Brain microvascular endothelial cell (primary cell): ENCODE measurements around the gene ATAD2B.

ENCODE experiments used
- DNase-seq: peaks from one replicate; pipeline ENCODE4 v3.0.0-alpha.2; 2020
- H3K27ac ChIP-seq: fragments of 250-450 bp; sonication (Bioruptor Pico); 2 replicates; pipeline ENCODE4 v1.5.1; 2020; ENCODE audit warnings: mild to moderate bottlenecking, moderate library complexity
- H3K27me3 ChIP-seq: fragments of 250-450 bp; sonication (Bioruptor Pico); replicated peaks from 2 replicates; pipeline ENCODE4 v1.5.1; 2020; ENCODE audit warnings: mild to moderate bottlenecking
- H3K36me3 ChIP-seq: fragments of 250-450 bp; sonication (Bioruptor Pico); replicated peaks from 2 replicates; pipeline ENCODE4 v1.5.1; 2020; ENCODE audit warnings: mild to moderate bottlenecking
- H3K4me3 ChIP-seq: 2 replicates; pipeline ENCODE4 v1.5.1; 2011; ENCODE audit warnings: low read depth, mild to moderate bottlenecking, control low read depth, low read length, moderate library complexity
- CTCF ChIP-seq: IDR thresholded peaks from 2 replicates; pipeline ENCODE4 v1.5.1; 2011; ENCODE audit warnings: low read depth, mild to moderate bottlenecking, moderate library complexity, low read length, control low read depth, inconsistent platforms; ENCODE audit errors: missing control alignments
- in situ Hi-C: cut with HindIII; loops from 2 replicates; pipeline ENCODE4 v1.10.0; 2017; ENCODE audit warnings: low sequenced_read_pairs, low pct_ligation_motif_present

Gene ATAD2B

GRCh38 chr2:23705771-23706612, 220.9 kb downstream of the ATAD2B start:
- no peak for TF ChIP-seq CTCF
- Histone ChIP-seq H3K27ac (no peak overlapping the region), H3K4me3 (no peak overlapping the region), H3K36me3 (no peaks in the 10 kb centered on the region), H3K27me3 (no peaks in the 10 kb centered on the region)
- in situ Hi-C loops: no loop called here
- DNase-seq: no peak

- Histone ChIP-seq H3K27me3 (no peaks in the 10 kb centered on the region), H3K4me3 (no peak overlapping the region), H3K36me3 (no peaks in the 10 kb centered on the region), H3K27ac (no peak overlapping the region)
- no peak for TF ChIP-seq CTCF
- DNase-seq: no peak
- in situ Hi-C loops: no loop called here
These were observed 223.1 kb downstream of the ATAD2B start for GRCh38 chr2:23703583-23704385.

DNA sequence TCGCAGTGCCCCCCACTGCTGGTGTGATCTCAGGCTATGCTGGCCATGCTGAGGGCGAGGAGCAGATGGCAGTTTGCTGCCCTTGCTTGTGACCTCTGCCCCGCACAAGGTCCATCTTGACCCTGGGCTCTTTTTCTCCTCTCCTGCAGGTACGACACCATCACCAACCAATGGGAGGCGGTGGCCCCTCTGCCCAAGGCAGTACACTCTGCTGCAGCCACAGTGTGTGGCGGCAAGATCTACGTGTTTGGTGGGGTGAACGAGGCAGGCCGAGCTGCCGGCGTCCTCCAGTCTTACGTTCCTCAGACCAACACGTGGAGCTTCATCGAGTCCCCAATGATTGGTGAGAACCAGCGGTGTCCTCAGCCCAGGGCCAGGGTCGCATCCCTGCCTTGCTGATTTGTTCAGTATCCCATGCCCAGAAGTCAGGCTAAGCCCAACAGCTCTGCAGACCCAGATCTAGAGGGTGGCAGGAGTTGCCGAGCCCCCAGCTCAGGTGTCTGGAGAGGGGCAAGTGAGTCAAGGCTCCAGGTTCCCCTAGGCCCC, 223.8 kb downstream of the ATAD2B start:
- Histone ChIP-seq H3K36me3 (no peaks in the 10 kb centered on the region), H3K27ac (no peak overlapping the region), H3K27me3 (no peaks in the 10 kb centered on the region), H3K4me3 (no peak overlapping the region)
- in situ Hi-C loops: no loop called here
- no peak for DNase-seq
- TF ChIP-seq CTCF: no peak

- no peaks in the 10 kb centered on the region for H3K36me3 ChIP-seq
- H3K27me3 ChIP-seq: no peaks in the 10 kb centered on the region
- no peak overlapping the region for H3K27ac ChIP-seq
- in situ Hi-C loops: no loop called here
- no peak for DNase-seq
- H3K4me3 ChIP-seq: no peak overlapping the region
- TF ChIP-seq CTCF: no peak
These were observed 226.3 kb downstream of the ATAD2B start for GRCh38 chr2:23700627-23701026.

DNA sequence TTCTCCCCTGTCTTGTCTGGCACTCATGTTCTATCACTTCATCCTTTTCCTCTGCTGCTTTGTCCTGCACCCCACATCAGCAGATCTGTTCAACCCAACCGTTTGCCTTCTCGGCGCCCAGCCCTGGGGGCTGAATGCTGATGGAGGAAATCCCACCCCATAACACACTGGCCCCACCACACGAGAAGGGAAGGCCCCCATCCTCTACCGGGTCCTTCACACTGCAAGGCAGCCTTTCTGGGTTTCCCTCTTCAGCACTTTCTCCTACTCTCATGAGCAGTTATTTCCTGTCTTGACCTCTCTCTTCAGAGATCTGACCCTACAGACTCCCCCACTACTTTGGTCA, 227.4 kb downstream of the ATAD2B start:
- TF ChIP-seq CTCF: no peak
- no peaks in the 10 kb centered on the region for H3K27me3 ChIP-seq
- no peaks in the 10 kb centered on the region for H3K36me3 ChIP-seq
- H3K4me3 ChIP-seq: no peak overlapping the region
- DNase-seq: no peak
- in situ Hi-C loops: no loop called here
- no peak overlapping the region for H3K27ac ChIP-seq
